Forelimb muscle (tissue), 1 donor: ENCODE measurements around the gene FAM237A. TPM values are rescaled to one million over a fixed set of nuclear protein-coding genes. Genes with fewer than 3 reads are reported as not detected.
A peak's percentile ranks its signal among the peaks of the same experiment; 100 is the strongest.

ENCODE experiments used
- DNase-seq: peaks from one replicate; pipeline ENCODE4 v3.0.0-alpha.2; 2013; ENCODE audit warnings: low read depth
- polyA plus RNA-seq: library from polyadenylated mRNA; unstranded; fragments of 120-200 nt; gene quantifications from one replicate; pipeline ENCODE4 v1.2.1, GENCODE V29; 2013; ENCODE audit not compliant: insufficient read length

FAM237A gene
- polyA plus RNA-seq, 1 donor, result not detected

DNA sequence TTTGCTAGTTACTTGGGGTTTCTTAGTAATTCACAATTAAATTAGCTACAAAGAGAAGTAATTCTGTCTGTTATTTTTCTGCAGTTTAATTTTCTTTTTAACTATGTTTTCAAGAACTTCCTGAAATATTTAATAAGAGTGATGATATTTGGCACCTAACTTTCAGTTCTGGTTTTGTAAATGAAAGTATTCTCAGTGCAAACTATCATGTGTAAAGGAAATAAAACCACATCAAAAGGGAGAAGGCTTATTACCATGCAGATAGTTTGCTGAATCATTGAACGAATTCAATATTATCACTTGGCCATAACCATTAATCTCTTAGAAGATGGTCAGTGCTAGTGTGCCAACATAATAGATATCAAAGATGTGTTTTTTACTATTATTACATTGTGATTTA, 46.7 kb downstream of the FAM237A start:
- no peak for DNase-seq

DNA sequence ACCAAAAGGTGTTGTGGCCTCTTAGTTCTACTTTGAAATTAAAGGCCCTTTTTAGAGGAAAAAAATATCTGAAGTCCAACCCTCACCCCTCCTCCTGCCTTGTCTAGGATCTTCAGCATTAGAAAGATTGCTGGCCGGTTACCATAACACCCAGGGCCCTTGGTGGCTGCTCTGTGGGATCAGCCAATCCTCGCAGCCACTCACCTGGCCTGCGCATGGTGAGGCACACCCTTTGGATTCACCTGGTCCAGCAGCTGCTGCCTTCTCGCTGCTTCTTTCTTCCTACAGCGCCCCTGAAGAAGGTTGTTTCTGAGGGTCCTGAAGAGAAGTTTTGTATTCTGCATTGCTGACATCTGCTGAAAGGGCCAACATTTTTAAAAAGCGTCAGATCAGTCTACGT, 50.7 kb downstream of the FAM237A start:
- no peak for DNase-seq

GRCh38 chr2:206693399-206694137, 51.3 kb downstream of the FAM237A start:
- DNase-seq, result peak; percentile 41

DNA sequence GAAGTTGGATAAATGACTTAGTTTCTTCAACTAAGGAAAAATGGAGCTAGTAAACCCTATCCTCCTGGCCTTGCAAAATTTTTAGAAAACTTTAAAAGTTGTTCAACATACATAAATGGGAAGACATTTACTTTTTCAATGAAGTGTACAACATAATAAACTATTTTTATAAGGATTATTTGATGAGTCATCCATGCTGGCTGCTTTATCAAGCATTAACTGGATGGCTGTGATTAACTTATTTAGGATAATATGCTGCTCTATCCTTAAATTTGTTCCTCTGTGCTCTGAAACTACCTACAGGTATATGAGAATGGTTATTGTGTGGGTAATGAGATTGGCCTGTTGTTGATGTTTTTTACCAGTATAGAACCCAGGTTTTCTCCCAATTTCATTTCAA, 54.6 kb downstream of the FAM237A start:
- DNase-seq, result no peak

- DNase-seq, result no peak
Measured at GRCh38 chr2:206698811-206699210, 56.5 kb downstream of the FAM237A start.

Other genes starting within 250 kb of the FAM237A start
- 10.8 TPM for gene ADAM23, start 199.0 kb upstream of the FAM237A start, polyA plus RNA-seq
- not detected for gene DYTN, start 75.9 kb downstream of the FAM237A start, polyA plus RNA-seq
- 0.18 TPM for gene MDH1B, start 122.8 kb downstream of the FAM237A start, polyA plus RNA-seq
- 23.7 TPM for gene FASTKD2, start 123.1 kb downstream of the FAM237A start, polyA plus RNA-seq